Astrocyte (in vitro differentiated cells and primary cell): ENCODE measurements around the gene ENPP7. TPM values are rescaled to one million over a fixed set of nuclear protein-coding genes. Genes with fewer than 3 reads are reported as not detected.

Source experiments
- DNase-seq: peaks from one replicate; pipeline ENCODE4 v3.0.0-alpha.2; 2010; ENCODE audit warnings: low read depth
- FAIRE-seq: peaks from 2 replicates; lab custom pipeline; 2011; peaks lifted over from hg19 to GRCh38; lab: Jason Lieb, UNC
- H2AFZ ChIP-seq: 2 replicates; pipeline ENCODE4 v1.6.0; 2012; ENCODE audit warnings: low read depth, low read length, inconsistent platforms
- H3K27ac ChIP-seq: 2 replicates; pipeline ENCODE4 v1.5.1; 2011; ENCODE audit warnings: low read depth, low read length, inconsistent platforms
- H3K27me3 ChIP-seq: 2 replicates; pipeline ENCODE4 v1.6.0; 2011; ENCODE audit warnings: low read length, inconsistent platforms; ENCODE audit not compliant: insufficient read depth
- H3K36me3 ChIP-seq: 2 replicates; pipeline ENCODE4 v1.5.1; 2011; ENCODE audit warnings: low read length, inconsistent platforms; ENCODE audit not compliant: insufficient read depth
- H3K4me1 ChIP-seq: 2 replicates; pipeline ENCODE4 v1.5.1; 2011; ENCODE audit warnings: low read length, inconsistent platforms; ENCODE audit not compliant: insufficient read depth
- H3K4me2 ChIP-seq: 2 replicates; pipeline ENCODE4 v1.6.0; 2012; ENCODE audit warnings: low read length, inconsistent platforms
- H3K4me3 ChIP-seq: 2 replicates; pipeline ENCODE4 v1.5.1; 2011; ENCODE audit warnings: low read depth, mild to moderate bottlenecking, low read length, inconsistent platforms; ENCODE audit not compliant: insufficient read depth
- H3K79me2 ChIP-seq: 2 replicates; pipeline ENCODE4 v1.6.0; 2012; ENCODE audit warnings: mild to moderate bottlenecking, low read length, inconsistent platforms; ENCODE audit not compliant: insufficient read depth
- H3K9ac ChIP-seq: 2 replicates; pipeline ENCODE4 v1.6.0; 2012; ENCODE audit warnings: mild to moderate bottlenecking, low read length, inconsistent platforms
- H3K9me3 ChIP-seq: 2 replicates; pipeline ENCODE4 v1.5.1; 2012; ENCODE audit warnings: low read depth, mild to moderate bottlenecking, low read length, inconsistent platforms; ENCODE audit not compliant: insufficient read depth
- H4K20me1 ChIP-seq: 2 replicates; pipeline ENCODE4 v1.6.0; 2012; ENCODE audit warnings: low read length, inconsistent platforms; ENCODE audit not compliant: insufficient read depth
- H3K27ac Mint-ChIP-seq: one replicate; pipeline ENCODE4 v1.8.0; 2021; ENCODE audit warnings: mild to moderate bottlenecking, mixed read lengths; ENCODE audit not compliant: unreplicated experiment
- H3K27me3 Mint-ChIP-seq: one replicate; pipeline ENCODE4 v1.8.0; 2021; ENCODE audit warnings: low read depth, mixed read lengths; ENCODE audit not compliant: unreplicated experiment
- H3K36me3 Mint-ChIP-seq: one replicate; pipeline ENCODE4 v1.8.0; 2021; ENCODE audit warnings: low read depth, mixed read lengths; ENCODE audit not compliant: unreplicated experiment
- H3K4me1 Mint-ChIP-seq: one replicate; pipeline ENCODE4 v1.8.0; 2021; ENCODE audit warnings: low read depth, mixed read lengths; ENCODE audit not compliant: unreplicated experiment
- H3K4me3 Mint-ChIP-seq: one replicate; pipeline ENCODE4 v1.8.0; 2021; ENCODE audit warnings: mild to moderate bottlenecking, moderate library complexity, mixed read lengths; ENCODE audit not compliant: unreplicated experiment
- H3K9me3 Mint-ChIP-seq: one replicate; pipeline ENCODE4 v1.8.0; 2021; ENCODE audit warnings: mild to moderate bottlenecking, mixed read lengths; ENCODE audit not compliant: unreplicated experiment
- EZH2 ChIP-seq: IDR thresholded peaks from 2 replicates; pipeline ENCODE4 v1.6.1; 2012; ENCODE audit warnings: mild to moderate bottlenecking, low read length, inconsistent platforms; ENCODE audit not compliant: insufficient read depth
- total RNA-seq: library from RNA; stranded (reverse); gene quantifications from 2 replicates; pipeline ENCODE4 v1.2.1, GENCODE V29; 2021
- TF ChIP-seq, protein P1 (sequence below): IDR thresholded peaks from 2 replicates; pipeline ENCODE4 v1.5.1; 2011; ENCODE audit warnings: low read depth, mild to moderate bottlenecking, inconsistent platforms, low read length, moderate library complexity; ENCODE audit not compliant: insufficient read depth

Gene ENPP7
- total RNA-seq, 1 donor from 2014 or later: not detected

DNA sequence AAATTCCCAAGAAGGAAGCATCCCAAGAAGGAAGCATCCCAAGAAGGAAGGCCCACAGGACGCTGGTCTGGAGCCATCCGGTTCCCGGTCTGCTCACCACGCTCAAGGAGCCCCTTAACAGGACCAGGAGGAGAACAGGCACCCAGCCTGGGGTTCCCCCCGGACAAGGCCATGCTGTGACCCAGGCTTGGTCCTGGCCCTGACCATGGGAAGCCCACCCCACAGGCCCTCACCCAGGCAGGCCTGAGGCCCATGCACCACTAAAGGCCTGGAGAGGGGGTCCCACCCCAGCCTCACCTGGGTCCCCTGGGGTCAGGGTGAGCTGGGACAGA is 340 bp upstream of the ENPP7 start:
- Histone ChIP-seq H3K79me2 (no peaks in the 10 kb centered on the region), H3K4me3 (no peak overlapping the region), H3K9me3 (no peaks in the 10 kb centered on the region), H4K20me1 (no peaks in the 10 kb centered on the region), H3K27ac (no peak overlapping the region), H2AFZ (no peak overlapping the region), H3K9ac (no peak overlapping the region), H3K4me1 (peaks cover 4% of the 10 kb centered on the region), H3K36me3 (no peaks in the 10 kb centered on the region), H3K27me3 (no peaks in the 10 kb centered on the region), H3K4me2 (no peak overlapping the region)
- H3K9me3 Mint-ChIP-seq: peaks cover 3% of the 10 kb centered on the region
- no peak overlapping the region for H3K27ac Mint-ChIP-seq
- no peaks in the 10 kb centered on the region for H3K4me1 Mint-ChIP-seq
- FAIRE-seq: no peak
- peaks cover 18% of the 10 kb centered on the region for H3K27me3 Mint-ChIP-seq
- no peak overlapping the region for H3K4me3 Mint-ChIP-seq
- no peak for DNase-seq
- H3K36me3 Mint-ChIP-seq: peaks cover 2% of the 10 kb centered on the region
- TF ChIP-seq, protein P1, sequence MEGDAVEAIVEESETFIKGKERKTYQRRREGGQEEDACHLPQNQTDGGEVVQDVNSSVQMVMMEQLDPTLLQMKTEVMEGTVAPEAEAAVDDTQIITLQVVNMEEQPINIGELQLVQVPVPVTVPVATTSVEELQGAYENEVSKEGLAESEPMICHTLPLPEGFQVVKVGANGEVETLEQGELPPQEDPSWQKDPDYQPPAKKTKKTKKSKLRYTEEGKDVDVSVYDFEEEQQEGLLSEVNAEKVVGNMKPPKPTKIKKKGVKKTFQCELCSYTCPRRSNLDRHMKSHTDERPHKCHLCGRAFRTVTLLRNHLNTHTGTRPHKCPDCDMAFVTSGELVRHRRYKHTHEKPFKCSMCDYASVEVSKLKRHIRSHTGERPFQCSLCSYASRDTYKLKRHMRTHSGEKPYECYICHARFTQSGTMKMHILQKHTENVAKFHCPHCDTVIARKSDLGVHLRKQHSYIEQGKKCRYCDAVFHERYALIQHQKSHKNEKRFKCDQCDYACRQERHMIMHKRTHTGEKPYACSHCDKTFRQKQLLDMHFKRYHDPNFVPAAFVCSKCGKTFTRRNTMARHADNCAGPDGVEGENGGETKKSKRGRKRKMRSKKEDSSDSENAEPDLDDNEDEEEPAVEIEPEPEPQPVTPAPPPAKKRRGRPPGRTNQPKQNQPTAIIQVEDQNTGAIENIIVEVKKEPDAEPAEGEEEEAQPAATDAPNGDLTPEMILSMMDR: no peak
- TF ChIP-seq EZH2: no peak

DNA sequence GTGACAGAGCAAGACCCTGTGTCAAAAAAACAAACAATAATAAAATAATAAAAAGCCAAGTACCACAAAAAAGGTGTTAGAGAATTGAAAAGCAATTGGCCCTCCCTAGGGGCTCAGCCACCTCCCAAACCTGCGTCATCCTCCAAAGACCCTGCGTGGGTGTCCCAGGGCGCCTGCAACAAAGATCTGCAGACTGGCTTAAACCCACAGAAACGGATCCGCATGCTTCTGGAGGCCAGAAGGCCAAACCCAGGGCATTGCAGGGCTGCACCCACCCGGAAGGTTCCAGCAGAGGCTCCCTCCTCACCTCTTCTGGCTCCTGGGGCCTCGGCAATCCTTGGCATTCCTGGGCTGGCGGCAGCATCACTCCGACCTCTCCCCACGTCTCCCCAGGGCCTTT is 1.5 kb downstream of the ENPP7 start:
- H3K36me3 ChIP-seq: no peaks in the 10 kb centered on the region
- no peaks in the 10 kb centered on the region for H3K9me3 ChIP-seq
- H3K4me3 ChIP-seq: no peak overlapping the region
- no peaks in the 10 kb centered on the region for H3K27me3 ChIP-seq
- DNase-seq (no peak), FAIRE-seq (no peak)
- Mint-ChIP-seq H3K4me3 (no peak overlapping the region), H3K27ac (no peak overlapping the region), H3K4me1 (no peaks in the 10 kb centered on the region), H3K36me3 (no peaks in the 10 kb centered on the region), H3K9me3 (peaks cover 3% of the 10 kb centered on the region), H3K27me3 (peaks cover 25% of the 10 kb centered on the region)
- H3K9ac ChIP-seq: no peak overlapping the region
- no peak overlapping the region for H2AFZ ChIP-seq
- no peaks in the 10 kb centered on the region for H3K79me2 ChIP-seq
- TF ChIP-seq, protein P1: no peak
- TF ChIP-seq EZH2: no peak
- peaks cover 4% of the 10 kb centered on the region for H3K4me1 ChIP-seq
- H3K4me2 ChIP-seq: no peak overlapping the region
- H4K20me1 ChIP-seq: no peaks in the 10 kb centered on the region
- H3K27ac ChIP-seq: no peak overlapping the region

DNA sequence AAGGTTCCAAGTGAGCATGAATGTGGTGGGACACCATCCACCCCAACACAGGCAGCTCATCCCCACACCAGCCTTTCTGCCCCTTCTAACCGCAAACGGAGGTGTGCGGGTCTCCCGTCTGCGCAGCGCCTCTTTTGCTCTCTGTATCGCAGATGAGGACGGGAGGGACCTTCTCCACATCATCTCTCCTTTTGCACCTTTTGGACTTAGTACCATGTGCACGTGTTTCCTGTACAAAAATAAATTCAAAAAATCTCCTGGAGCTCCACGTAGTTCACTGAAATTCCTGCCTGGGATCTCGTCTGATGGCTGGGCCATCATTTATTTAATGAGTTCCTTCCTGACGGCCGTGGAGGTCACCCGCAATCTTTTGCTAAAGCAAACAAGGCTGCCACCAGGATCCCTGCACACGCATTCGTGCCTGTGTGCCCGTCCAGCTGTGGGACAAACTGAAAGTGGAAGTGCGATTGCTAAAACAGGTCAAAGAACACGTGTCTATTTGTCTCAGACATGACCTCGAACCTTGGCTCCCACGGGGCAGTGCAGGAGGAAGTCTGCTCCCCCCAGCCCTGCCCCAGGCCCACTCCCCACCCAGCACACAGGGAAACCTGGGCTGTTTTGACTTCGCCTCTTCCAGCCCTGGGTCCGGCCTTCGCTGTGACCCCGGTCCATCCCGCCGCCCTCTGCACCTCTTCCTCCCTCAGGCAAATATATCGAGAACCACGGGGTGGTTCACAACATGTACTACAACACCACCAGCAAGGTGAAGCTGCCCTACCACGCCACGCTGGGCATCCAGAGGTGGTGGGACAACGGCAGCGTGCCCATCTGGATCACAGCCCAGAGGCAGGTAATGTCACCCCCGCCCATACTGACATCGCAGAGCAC is 2.3 kb downstream of the ENPP7 start:
- Histone ChIP-seq H3K36me3 (no peaks in the 10 kb centered on the region), H3K4me3 (no peak overlapping the region), H3K9me3 (no peaks in the 10 kb centered on the region), H3K27me3 (no peaks in the 10 kb centered on the region), H3K4me2 (no peak overlapping the region), H4K20me1 (no peaks in the 10 kb centered on the region), H3K79me2 (no peaks in the 10 kb centered on the region), H2AFZ (no peak overlapping the region), H3K27ac (no peak overlapping the region), H3K9ac (no peak overlapping the region), H3K4me1 (peaks cover 4% of the 10 kb centered on the region)
- H3K36me3 Mint-ChIP-seq: no peaks in the 10 kb centered on the region
- no peak for DNase-seq
- no peaks in the 10 kb centered on the region for H3K4me1 Mint-ChIP-seq
- FAIRE-seq: no peak
- H3K9me3 Mint-ChIP-seq: peaks cover 3% of the 10 kb centered on the region
- peaks cover 28% of the 10 kb centered on the region for H3K27me3 Mint-ChIP-seq
- no peak for TF ChIP-seq EZH2
- TF ChIP-seq, protein P1: no peak
- H3K4me3 Mint-ChIP-seq: no peak overlapping the region
- no peak overlapping the region for H3K27ac Mint-ChIP-seq
